Ascending aorta (tissue), 2 donors: ENCODE measurements around the gene DMRT3. TPM values are rescaled to one million over a fixed set of nuclear protein-coding genes. Genes with fewer than 3 reads are reported as not detected.

Experiments
- DNase-seq, 2 donors: peaks; one replicate each; pipeline ENCODE4 v3.0.0-alpha.2; 2019; ENCODE audit warnings: low spot score in 2 of 2
- H3K27ac ChIP-seq, 2 donors: fragments of 200-600 bp; sonication (generic); one replicate each; pipeline ENCODE4 v1.5.1; 2016 to 2017; ENCODE audit warnings: mild to moderate bottlenecking in 1 of 2
- H3K27me3 ChIP-seq: fragments of 200-600 bp; sonication (generic); one replicate; pipeline ENCODE4 v1.5.1; 2017
- H3K36me3 ChIP-seq, 2 donors: fragments of 200-600 bp; sonication (generic); one replicate each; pipeline ENCODE4 v1.5.1; 2016
- H3K4me1 ChIP-seq, 2 donors: fragments of 200-600 bp; sonication (generic); one replicate each; pipeline ENCODE4 v1.5.1; 2016 to 2017; ENCODE audit warnings: mild to moderate bottlenecking in 1 of 2
- H3K4me3 ChIP-seq, 2 donors: fragments of 200-600 bp; sonication (generic); one replicate each; pipeline ENCODE4 v1.5.1; 2016 to 2017; ENCODE audit warnings: mild to moderate bottlenecking in 1 of 2
- H3K9me3 ChIP-seq, 2 donors: fragments of 200-600 bp; sonication (generic); one replicate each; pipeline ENCODE4 v1.5.1; 2016
- CTCF ChIP-seq, 3 experiments: fragments of 200-600 bp in 2 of 3; fragments of 450-650 bp in 1 of 3; sonication (generic) in 2 of 3; IDR thresholded peaks; one replicate each; pipeline ENCODE4 v1.5.1; 2016 to 2019; ENCODE audit warnings: antibody characterized with exemption in 3 of 3, mild to moderate bottlenecking in 1 of 3, moderate library complexity in 1 of 3
- intact Hi-C: fragments of 100-400 bp; cut with DNase I; formaldehyde crosslinking; loops from one replicate; pipeline ENCODE4 v1.15.1; 2023
- total RNA-seq: library from RNA; depleted of rRNA; stranded (reverse); fragments of >200 nt; gene quantifications from one replicate; pipeline ENCODE4 v1.1.0, GENCODE V29; 2016

DMRT3 gene
- total RNA-seq, 1 donor from 2014 or later: not detected

GRCh38 chr9:1039589-1039988 lies 63.1 kb downstream of the DMRT3 start:
- Histone ChIP-seq H3K27me3 (peaks cover 5% of the 10 kb centered on the region), H3K36me3 (no peaks in the 10 kb centered on the region), H3K4me3 (no peak overlapping the region), H3K4me1 (peaks cover 0 to 4% of the 10 kb centered on the region in 2 donors), H3K27ac (no peak overlapping the region), H3K9me3 (no peaks in the 10 kb centered on the region)
- TF ChIP-seq CTCF (IDR thresholded peaks at IDR 0.05): no peak
- no peak for DNase-seq
- intact Hi-C loops: no loop called here

Other genes starting within 250 kb of the DMRT3 start
- not detected for gene DMRT1, start 135.0 kb upstream of the DMRT3 start, total RNA-seq
- gene DMRT2, start 73.7 kb downstream of the DMRT3 start, total RNA-seq: 7.2 TPM